Esophagus (tissue), 2 donors: Measurements from ENCODE around the gene ENHO. TPM values are rescaled to one million over a fixed set of nuclear protein-coding genes. Genes with fewer than 3 reads are reported as not detected.

Experiments
- H3K27ac ChIP-seq, 2 donors: one replicate each; pipeline ENCODE4 v1.5.1; 2013; ENCODE audit warnings: low read depth in 2 of 2, mild to moderate bottlenecking in 2 of 2, inconsistent platforms in 1 of 2, low read length in 1 of 2, moderate library complexity in 1 of 2
- H3K27me3 ChIP-seq, 2 donors: one replicate each; pipeline ENCODE4 v1.6.1; 2013; ENCODE audit warnings: low read length in 2 of 2, control low read depth in 1 of 2, mild to moderate bottlenecking in 1 of 2; ENCODE audit not compliant: insufficient read depth in 2 of 2, control insufficient read depth in 1 of 2
- H3K36me3 ChIP-seq, 2 donors: one replicate each; pipeline ENCODE4 v1.6.1; 2013; ENCODE audit warnings: low read length in 1 of 2; ENCODE audit not compliant: control insufficient read depth in 2 of 2, insufficient read depth in 2 of 2
- H3K4me1 ChIP-seq, 2 donors: one replicate each; pipeline ENCODE4 v1.6.1; 2013; ENCODE audit warnings: low read length in 1 of 2; ENCODE audit not compliant: control insufficient read depth in 2 of 2, insufficient read depth in 2 of 2
- H3K4me3 ChIP-seq, 2 donors: one replicate each; pipeline ENCODE4 v1.5.1; 2013; ENCODE audit warnings: low read length in 2 of 2, mild to moderate bottlenecking in 2 of 2, low read depth in 1 of 2, moderate library complexity in 1 of 2
- H3K9me3 ChIP-seq, 2 donors: one replicate each; pipeline ENCODE4 v1.6.1; 2013; ENCODE audit warnings: mild to moderate bottlenecking in 2 of 2, low read depth in 1 of 2, low read length in 1 of 2, moderate library complexity in 1 of 2; ENCODE audit not compliant: control insufficient read depth in 2 of 2, insufficient read depth in 1 of 2
- WGBS, 2 donors: extraction: QIAGEN DNeasy Blood & Tissue Kit; methylation state at CpG; one replicate each; pipeline ENCODE4 v1.1.7; 2013; 5-methylcytosine and 5-hydroxymethylcytosine counted together
- polyA plus RNA-seq, 2 donors: library from polyadenylated mRNA; stranded (reverse); fragments of 200-250 nt; gene quantifications; one replicate each; pipeline ENCODE4 v1.2.3, GENCODE V29; 2013
- donor health status: healthy with polysubstance abuse.
- donor health status: Bipolar disorder and iron deficiency.

Gene ENHO
- polyA plus RNA-seq, 2 donors = 0.31 to 0.39 TPM

DNA sequence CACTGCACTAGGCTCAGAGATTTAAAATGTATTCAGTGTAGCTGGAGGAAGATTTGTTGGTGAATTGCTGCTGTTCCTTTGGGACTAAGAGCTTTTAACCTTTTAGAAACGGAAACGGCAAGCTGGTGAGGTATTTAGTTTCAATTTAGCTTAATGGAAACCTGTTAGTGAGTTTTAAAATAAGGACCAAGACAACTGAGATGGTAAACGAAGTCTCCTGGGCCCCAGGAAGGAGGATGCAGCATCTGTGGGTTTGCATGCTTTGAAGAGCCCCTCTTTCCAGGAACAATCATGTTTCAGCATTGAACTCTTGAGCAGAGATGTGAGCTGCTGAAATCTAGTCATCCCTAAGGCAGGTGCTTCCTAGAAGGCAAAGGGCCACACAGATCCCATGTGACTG is 47.7 kb downstream of the ENHO start:
- WGBS, 2 donors = 41 to 48% methylated on average over 3 of the region's 3 CpGs

More for the DNA sequence above, 47.7 kb downstream of the ENHO start:
- Histone ChIP-seq H3K9me3 (no peaks in the 10 kb centered on the region), H3K27ac (no peak overlapping the region), H3K4me1 (no peaks in the 10 kb centered on the region), H3K4me3 (no peak overlapping the region), H3K36me3 (no peaks in the 10 kb centered on the region), H3K27me3 (no peaks in the 10 kb centered on the region)

Other genes with a start within 250 kb of the ENHO start
- 1 to 10 TPM in 1 of 2 donors, under 1 TPM in 1; 0.90 to 1.0 TPM for gene KIF24, start 193.7 kb downstream of the ENHO start, polyA plus RNA-seq
- gene NUDT2, start 193.4 kb downstream of the ENHO start, polyA plus RNA-seq = 10 to 100 TPM; 17.3 to 35.2 TPM
- gene MYORG, start 146.1 kb downstream of the ENHO start, polyA plus RNA-seq = 1 to 10 TPM; 2.5 to 3.6 TPM
- gene FAM219A, start 64.4 kb downstream of the ENHO start, polyA plus RNA-seq = 1 to 10 TPM; 4.2 TPM
- gene DNAI1, start 64.2 kb downstream of the ENHO start, polyA plus RNA-seq = not detected
- gene CNTFR, start 66.7 kb upstream of the ENHO start, polyA plus RNA-seq = under 1 TPM; 0.22 to 0.54 TPM
- gene RPP25L, start 89.1 kb upstream of the ENHO start, polyA plus RNA-seq = 10 to 100 TPM; 23.0 to 32.2 TPM
- gene DCTN3, start 97.5 kb upstream of the ENHO start, polyA plus RNA-seq = 100 to 1,000 TPM in 1 of 2 donors, 10 to 100 TPM in 1; 44.4 to 112 TPM
- not detected for gene ARID3C, start 106.1 kb upstream of the ENHO start, polyA plus RNA-seq
- 10 to 100 TPM; 42.1 to 68.5 TPM for gene SIGMAR1, start 114.8 kb upstream of the ENHO start, polyA plus RNA-seq
- gene GALT, start 123.7 kb upstream of the ENHO start, polyA plus RNA-seq = 10 to 100 TPM; 16.6 to 27.3 TPM
- gene IL11RA, start 129.2 kb upstream of the ENHO start, polyA plus RNA-seq = 10 to 100 TPM in 1 of 2 donors, 1 to 10 TPM in 1; 7.1 to 10.7 TPM
- under 1 TPM; 0.16 to 0.58 TPM for gene CCL27, start 139.7 kb upstream of the ENHO start, polyA plus RNA-seq
- 10 to 100 TPM in 1 of 2 donors, 1 to 10 TPM in 1; 2.2 to 10.5 TPM for gene CCL19, start 168.3 kb upstream of the ENHO start, polyA plus RNA-seq
- 10 to 100 TPM; 13.2 to 50.9 TPM for gene CCL21, start 187.1 kb upstream of the ENHO start, polyA plus RNA-seq